HUES6 (cell line): ENCODE data around the gene TTLL11.

Experiments used
- H3K27ac ChIP-seq: 2 replicates; pipeline ENCODE4 v1.7.0; 2013; ENCODE audit warnings: low read depth, mild to moderate bottlenecking, low read length, inconsistent platforms
- H3K27me3 ChIP-seq: 2 replicates; pipeline ENCODE4 v1.6.1; 2013; ENCODE audit warnings: low read length; ENCODE audit not compliant: control insufficient read depth, insufficient read depth
- H3K36me3 ChIP-seq: 2 replicates; pipeline ENCODE4 v1.6.1; 2013; ENCODE audit warnings: low read length; ENCODE audit not compliant: control insufficient read depth, insufficient read depth
- H3K4me1 ChIP-seq: 2 replicates; pipeline ENCODE4 v1.6.1; 2013; ENCODE audit warnings: low read length; ENCODE audit not compliant: control insufficient read depth, insufficient read depth
- H3K4me3 ChIP-seq: 2 replicates; pipeline ENCODE4 v1.5.1; 2013; ENCODE audit warnings: low read depth, low read length
- H3K9ac ChIP-seq: one replicate; pipeline ENCODE4 v1.6.1; 2013; ENCODE audit warnings: mild to moderate bottlenecking, low read length
- H3K9me3 ChIP-seq: 2 replicates; pipeline ENCODE4 v1.6.1; 2013; ENCODE audit warnings: low read depth, low read length; ENCODE audit not compliant: control insufficient read depth, insufficient read depth

TTLL11 gene

GRCh38 chr9:122092611-122093506 is at the start of gene TTLL11:
TSS of gene TTLL11 (minus strand) at chr9:122093308. CDS start at chr9:122093148, 160 bp downstream.
- Histone ChIP-seq H3K4me3 (peak within 1 kb of the TSS; percentile 90), H3K9me3 (no peaks in the 10 kb centered on the region), H3K4me1 (peaks cover 5% of the 10 kb centered on the region; the same call in 1 of the 2 replicates), H3K27me3 (peaks cover 51% of the 10 kb centered on the region), H3K27ac (no peak within 1 kb of the TSS), H3K36me3 (no peaks in the 10 kb centered on the region), H3K9ac (no peak within 1 kb of the TSS)

GRCh38 chr9:122141671-122142070 is 48.6 kb upstream of the TTLL11 start:
- H3K27me3 ChIP-seq = no peaks in the 10 kb centered on the region
- H3K27ac ChIP-seq = no peak overlapping the region
- H3K4me1 ChIP-seq = peaks cover 8% of the 10 kb centered on the region; the same call in 1 of the 2 replicates
- H3K9me3 ChIP-seq = no peaks in the 10 kb centered on the region
- peaks cover 40% of the 10 kb centered on the region for H3K36me3 ChIP-seq
- H3K4me3 ChIP-seq = no peak overlapping the region
- H3K9ac ChIP-seq = no peak overlapping the region

- peaks cover 31% of the 10 kb centered on the region for H3K36me3 ChIP-seq
- H3K27ac ChIP-seq = no peak overlapping the region
- no peaks in the 10 kb centered on the region for H3K9me3 ChIP-seq
- no peaks in the 10 kb centered on the region for H3K27me3 ChIP-seq
- no peak overlapping the region for H3K4me3 ChIP-seq
- peaks cover 8% of the 10 kb centered on the region; the same call in 1 of the 2 replicates for H3K4me1 ChIP-seq
- no peak overlapping the region for H3K9ac ChIP-seq
Observed at GRCh38 chr9:122140368-122141193, 47.5 kb upstream of the TTLL11 start.

- H3K27ac ChIP-seq = no peak overlapping the region
- H3K27me3 ChIP-seq = no peaks in the 10 kb centered on the region; the same call in 1 of the 2 replicates
- no peaks in the 10 kb centered on the region for H3K9me3 ChIP-seq
- H3K9ac ChIP-seq = no peak overlapping the region
- H3K36me3 ChIP-seq = peaks cover 14% of the 10 kb centered on the region
- H3K4me3 ChIP-seq = no peak overlapping the region
- H3K4me1 ChIP-seq = peaks cover 23% of the 10 kb centered on the region
Observed at GRCh38 chr9:122138560-122139268, 45.6 kb upstream of the TTLL11 start.

GRCh38 chr9:122135529-122135859 is 42.4 kb upstream of the TTLL11 start:
- H3K9me3 ChIP-seq = no peaks in the 10 kb centered on the region
- no peaks in the 10 kb centered on the region for H3K36me3 ChIP-seq
- no peak overlapping the region for H3K27ac ChIP-seq
- no peak overlapping the region for H3K9ac ChIP-seq
- peaks cover 7% of the 10 kb centered on the region for H3K27me3 ChIP-seq
- no peak overlapping the region for H3K4me3 ChIP-seq
- H3K4me1 ChIP-seq = peaks cover 44% of the 10 kb centered on the region

- Histone ChIP-seq H3K9me3 (no peaks in the 10 kb centered on the region), H3K9ac (peak overlapping the region; percentile 6), H3K36me3 (no peaks in the 10 kb centered on the region), H3K27ac (no peak overlapping the region), H3K4me1 (peaks cover 44% of the 10 kb centered on the region), H3K4me3 (no peak overlapping the region), H3K27me3 (peaks cover 7% of the 10 kb centered on the region)
Observed at GRCh38 chr9:122134822-122135528, 41.9 kb upstream of the TTLL11 start.

GRCh38 chr9:122133984-122134535 is 41.0 kb upstream of the TTLL11 start:
- H3K9me3 ChIP-seq = no peaks in the 10 kb centered on the region
- H3K4me1 ChIP-seq = peaks cover 44% of the 10 kb centered on the region
- H3K9ac ChIP-seq = peak overlapping the region; percentile 6
- no peak overlapping the region for H3K4me3 ChIP-seq
- H3K27ac ChIP-seq = no peak overlapping the region
- H3K36me3 ChIP-seq = no peaks in the 10 kb centered on the region
- H3K27me3 ChIP-seq = peaks cover 11% of the 10 kb centered on the region

- Histone ChIP-seq H3K27me3 (peaks cover 11% of the 10 kb centered on the region), H3K36me3 (no peaks in the 10 kb centered on the region), H3K4me3 (no peak overlapping the region), H3K9me3 (no peaks in the 10 kb centered on the region), H3K9ac (no peak overlapping the region), H3K4me1 (peaks cover 38% of the 10 kb centered on the region), H3K27ac (no peak overlapping the region)
Observed at GRCh38 chr9:122133263-122133983, 40.3 kb upstream of the TTLL11 start.

GRCh38 chr9:122132539-122132938 is 39.4 kb upstream of the TTLL11 start:
- Histone ChIP-seq H3K9ac (no peak overlapping the region), H3K36me3 (no peaks in the 10 kb centered on the region), H3K27me3 (peaks cover 15% of the 10 kb centered on the region), H3K4me3 (no peak overlapping the region), H3K27ac (no peak overlapping the region), H3K4me1 (peaks cover 38% of the 10 kb centered on the region), H3K9me3 (no peaks in the 10 kb centered on the region)
